DOHH2 (cell line): ENCODE results near the gene RBM20.

ENCODE experiments used
- EZH2phosphoT487 ChIP-seq: fragments of 200-600 bp; sonication (generic); IDR thresholded peaks from 2 replicates; pipeline ENCODE4 v1.6.1; 2017; ENCODE audit warnings: borderline replicate concordance, mild to moderate bottlenecking, antibody characterized with exemption, low read length, moderate library complexity, mixed read lengths
- TF ChIP-seq, protein P1 (sequence below): fragments of 200-600 bp; sonication (generic); IDR thresholded peaks from one replicate; pipeline ENCODE4 v1.5.1; 2014; ENCODE audit warnings: antibody characterized with exemption, mild to moderate bottlenecking, low read depth, low read length; ENCODE audit not compliant: poor library complexity, severe bottlenecking

DNA sequence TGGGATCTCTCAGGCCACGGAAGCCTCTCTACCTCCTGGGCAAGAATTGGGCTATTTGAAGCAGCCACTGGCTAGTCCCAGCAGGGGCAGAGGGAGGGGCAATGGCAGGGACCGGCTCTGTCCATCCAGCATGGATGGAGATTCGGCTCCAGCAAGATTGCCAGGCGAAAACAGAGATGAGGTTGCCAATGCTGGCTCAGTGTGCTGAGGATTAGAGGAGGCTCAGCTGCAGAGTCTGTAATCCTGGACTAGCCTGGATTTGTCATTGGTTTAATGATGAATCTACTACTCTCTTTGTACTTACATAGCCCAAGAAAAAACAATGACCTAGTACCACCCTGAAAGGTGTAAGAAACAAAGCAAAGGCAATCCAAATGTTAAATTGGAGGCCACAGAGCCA lies 115.4 kb downstream of the RBM20 start:
- TF ChIP-seq, protein P1, sequence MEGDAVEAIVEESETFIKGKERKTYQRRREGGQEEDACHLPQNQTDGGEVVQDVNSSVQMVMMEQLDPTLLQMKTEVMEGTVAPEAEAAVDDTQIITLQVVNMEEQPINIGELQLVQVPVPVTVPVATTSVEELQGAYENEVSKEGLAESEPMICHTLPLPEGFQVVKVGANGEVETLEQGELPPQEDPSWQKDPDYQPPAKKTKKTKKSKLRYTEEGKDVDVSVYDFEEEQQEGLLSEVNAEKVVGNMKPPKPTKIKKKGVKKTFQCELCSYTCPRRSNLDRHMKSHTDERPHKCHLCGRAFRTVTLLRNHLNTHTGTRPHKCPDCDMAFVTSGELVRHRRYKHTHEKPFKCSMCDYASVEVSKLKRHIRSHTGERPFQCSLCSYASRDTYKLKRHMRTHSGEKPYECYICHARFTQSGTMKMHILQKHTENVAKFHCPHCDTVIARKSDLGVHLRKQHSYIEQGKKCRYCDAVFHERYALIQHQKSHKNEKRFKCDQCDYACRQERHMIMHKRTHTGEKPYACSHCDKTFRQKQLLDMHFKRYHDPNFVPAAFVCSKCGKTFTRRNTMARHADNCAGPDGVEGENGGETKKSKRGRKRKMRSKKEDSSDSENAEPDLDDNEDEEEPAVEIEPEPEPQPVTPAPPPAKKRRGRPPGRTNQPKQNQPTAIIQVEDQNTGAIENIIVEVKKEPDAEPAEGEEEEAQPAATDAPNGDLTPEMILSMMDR, result no peak
- no peak for TF ChIP-seq EZH2phosphoT487
